ENCODE measurements around the gene PHACTR3.

Gene PHACTR3

GRCh38 chr20:59686404-59687346 lies 82.3 kb downstream of the PHACTR3 start:
- TF ChIP-seq CEBPB (IDR thresholded peaks at IDR 0.05) (no peak), MAX (IDR thresholded peaks at IDR 0.05) (no peak), REST (IDR thresholded peaks at IDR 0.05; ENCODE audit: low read depth) (no peak)
- TF ChIP-seq, protein P1, sequence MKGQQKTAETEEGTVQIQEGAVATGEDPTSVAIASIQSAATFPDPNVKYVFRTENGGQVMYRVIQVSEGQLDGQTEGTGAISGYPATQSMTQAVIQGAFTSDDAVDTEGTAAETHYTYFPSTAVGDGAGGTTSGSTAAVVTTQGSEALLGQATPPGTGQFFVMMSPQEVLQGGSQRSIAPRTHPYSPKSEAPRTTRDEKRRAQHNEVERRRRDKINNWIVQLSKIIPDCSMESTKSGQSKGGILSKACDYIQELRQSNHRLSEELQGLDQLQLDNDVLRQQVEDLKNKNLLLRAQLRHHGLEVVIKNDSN (IDR thresholded peaks at IDR 0.05), result no peak

DNA sequence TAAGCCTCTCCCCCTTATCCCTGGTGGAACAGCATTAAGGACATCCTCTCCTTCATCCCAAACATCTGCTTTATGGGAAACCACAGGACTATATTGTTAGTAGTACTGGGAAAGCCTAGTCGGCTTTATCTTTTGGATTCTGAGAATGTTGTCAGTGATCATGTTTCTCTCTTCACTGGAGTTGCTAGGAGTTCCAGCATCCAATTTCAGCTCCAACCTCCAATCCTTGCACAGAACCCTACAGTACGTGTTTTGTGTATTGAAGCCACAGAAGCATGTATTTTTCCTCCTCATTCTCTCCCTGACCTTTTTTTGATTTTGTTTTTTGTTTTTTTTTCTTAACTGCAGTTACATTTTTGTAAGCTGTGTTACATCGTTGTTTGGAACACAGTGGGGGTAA lies 84.0 kb downstream of the PHACTR3 start:
- TF ChIP-seq RAD21 (IDR thresholded peaks at IDR 0.05; ENCODE audit: low read depth) (no peak), CEBPB (IDR thresholded peaks at IDR 0.05) (no peak), TCF12 (IDR thresholded peaks at IDR 0.05; ENCODE audit: low read depth) (no peak), EGR1 (IDR thresholded peaks at IDR 0.05) (no peak), TEAD4 (IDR thresholded peaks at IDR 0.05) (no peak), REST (IDR thresholded peaks at IDR 0.05; ENCODE audit: low read depth) (no peak)

DNA sequence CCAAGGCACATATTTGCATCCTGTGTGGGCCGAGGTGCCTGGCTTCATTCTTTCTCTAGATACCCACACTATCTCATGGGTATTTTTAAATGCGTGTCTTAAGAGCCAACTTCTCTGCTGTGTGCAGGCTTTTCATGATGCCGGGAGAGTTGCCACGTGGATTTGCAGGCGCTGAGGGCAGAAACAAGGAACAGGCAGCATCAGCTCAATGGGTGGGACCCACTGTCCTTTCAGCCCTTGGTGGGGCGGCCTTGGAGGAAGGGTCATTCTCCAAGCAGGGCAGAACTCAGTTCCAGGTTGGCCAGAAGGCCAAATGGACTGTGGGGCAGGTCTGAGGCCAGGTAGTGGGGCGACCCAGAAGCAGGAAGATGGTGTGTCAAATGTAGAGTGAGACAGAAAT lies 84.7 kb downstream of the PHACTR3 start:
- TF ChIP-seq CREB1 (IDR thresholded peaks at IDR 0.05; ENCODE audit: low read depth) (no peak), MAX (IDR thresholded peaks at IDR 0.05) (no peak), YY1 (IDR thresholded peaks at IDR 0.05; ENCODE audit: low read depth) (no peak), TCF12 (IDR thresholded peaks at IDR 0.05; ENCODE audit: low read depth) (no peak), CEBPB (IDR thresholded peaks at IDR 0.05) (no peak), NFIC (IDR thresholded peaks at IDR 0.05) (no peak), TAF1 (IDR thresholded peaks at IDR 0.05; ENCODE audit: low read depth) (no peak), EP300 (IDR thresholded peaks at IDR 0.05; ENCODE audit: borderline replicate concordance) (no peak), ZBTB7A (IDR thresholded peaks at IDR 0.05; ENCODE audit: low read depth) (no peak), FOXM1 (IDR thresholded peaks at IDR 0.05; ENCODE audit: borderline replicate concordance, low read depth) (no peak), REST (IDR thresholded peaks at IDR 0.05; ENCODE audit: low read depth) (no peak), RAD21 (IDR thresholded peaks at IDR 0.05; ENCODE audit: low read depth) (no peak), TEAD4 (IDR thresholded peaks at IDR 0.05) (no peak)
- TF ChIP-seq, protein P1 (IDR thresholded peaks at IDR 0.05), result no peak

DNA sequence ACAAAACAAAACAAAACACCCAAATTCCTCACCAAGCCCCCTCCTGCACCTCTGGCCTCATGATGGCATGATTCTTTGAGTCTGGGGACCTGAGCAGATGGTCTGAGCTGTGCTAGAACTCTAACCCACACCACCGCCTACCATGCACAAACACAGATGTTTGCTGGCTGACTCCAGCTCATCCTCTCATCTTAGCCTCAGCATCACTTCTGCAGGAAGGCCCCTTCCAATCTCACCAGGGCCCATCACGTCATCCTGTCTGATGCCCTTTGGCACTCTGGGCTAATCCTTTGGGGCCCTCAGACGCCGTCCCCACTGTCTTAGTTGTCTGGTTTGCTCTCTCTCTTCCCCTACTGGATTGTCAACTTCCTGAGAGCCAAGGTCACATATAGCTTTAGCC lies 85.8 kb downstream of the PHACTR3 start:
- no peak for TF ChIP-seq TEAD4 (IDR thresholded peaks at IDR 0.05)
- TF ChIP-seq ZBTB7A (IDR thresholded peaks at IDR 0.05; ENCODE audit: low read depth), result no peak
- no peak for TF ChIP-seq YY1 (IDR thresholded peaks at IDR 0.05; ENCODE audit: low read depth)
- no peak for TF ChIP-seq EP300 (IDR thresholded peaks at IDR 0.05; ENCODE audit: borderline replicate concordance)
- TF ChIP-seq TAF1 (IDR thresholded peaks at IDR 0.05; ENCODE audit: low read depth), result no peak
- no peak for TF ChIP-seq EGR1 (IDR thresholded peaks at IDR 0.05)
- TF ChIP-seq FOXM1 (IDR thresholded peaks at IDR 0.05; ENCODE audit: borderline replicate concordance, low read depth), result no peak

DNA sequence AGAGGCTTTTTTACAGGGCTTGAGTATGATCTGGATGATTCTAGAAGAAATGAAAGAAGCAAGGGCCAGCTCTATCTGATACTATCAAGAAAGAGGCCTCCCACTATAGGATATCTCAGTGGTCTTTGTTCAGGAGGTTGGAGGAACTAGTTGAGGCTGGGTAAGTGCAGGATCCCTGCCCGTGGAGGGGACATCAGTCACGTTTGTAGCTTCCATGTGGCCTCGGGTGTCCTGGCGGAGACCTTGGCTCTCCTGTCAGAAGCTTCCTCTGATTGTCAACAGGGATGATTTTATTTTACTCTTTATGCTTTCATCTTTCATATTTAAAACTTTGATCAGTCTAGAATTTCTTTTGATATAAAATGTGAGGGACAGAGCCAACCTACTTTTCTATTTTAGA lies 86.6 kb downstream of the PHACTR3 start:
- TF ChIP-seq TCF12 (IDR thresholded peaks at IDR 0.05; ENCODE audit: low read depth), result no peak
- no peak for TF ChIP-seq YY1 (IDR thresholded peaks at IDR 0.05; ENCODE audit: low read depth)
- TF ChIP-seq, protein P1 (IDR thresholded peaks at IDR 0.05), result no peak
- no peak for TF ChIP-seq MAX (IDR thresholded peaks at IDR 0.05)
- TF ChIP-seq EP300 (IDR thresholded peaks at IDR 0.05; ENCODE audit: borderline replicate concordance), result no peak
- TF ChIP-seq REST (IDR thresholded peaks at IDR 0.05; ENCODE audit: low read depth), result no peak
- no peak for TF ChIP-seq CREB1 (IDR thresholded peaks at IDR 0.05; ENCODE audit: low read depth)
- TF ChIP-seq FOXM1 (IDR thresholded peaks at IDR 0.05; ENCODE audit: borderline replicate concordance, low read depth), result no peak
- TF ChIP-seq CEBPB (IDR thresholded peaks at IDR 0.05), result no peak
- TF ChIP-seq NFIC (IDR thresholded peaks at IDR 0.05), result no peak
- no peak for TF ChIP-seq TEAD4 (IDR thresholded peaks at IDR 0.05)
- TF ChIP-seq TAF1 (IDR thresholded peaks at IDR 0.05; ENCODE audit: low read depth), result no peak

Measured in Ishikawa (cell line).